Amniotic epithelial cell (primary cell): ENCODE measurements around the gene TAB2.

ENCODE experiments used
- DNase-seq: peaks from one replicate; pipeline ENCODE4 v3.0.0-alpha.2; 2010; ENCODE audit warnings: low read depth

TAB2 gene

DNA sequence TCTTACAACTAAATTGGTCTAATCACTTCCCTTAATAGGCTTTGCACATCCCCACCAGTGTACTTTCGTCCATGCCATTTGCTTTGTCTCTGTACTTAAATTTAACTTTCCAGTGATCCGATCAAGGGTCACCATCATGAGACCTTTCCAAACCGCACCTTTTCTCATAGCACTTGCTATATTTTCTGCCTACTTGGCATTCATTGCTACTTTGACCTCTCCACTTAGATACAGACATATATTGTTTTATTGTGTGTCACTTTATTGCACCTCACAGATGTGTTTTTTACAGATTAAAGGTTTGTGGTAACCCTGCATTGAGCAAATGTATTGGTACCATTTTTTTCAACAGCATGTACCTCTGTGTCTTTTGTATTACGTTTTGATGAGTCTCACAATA is 97.3 kb downstream of the TAB2 start:
- no peak for DNase-seq

GRCh38 chr6:149419696-149420404 is 102.3 kb downstream of the TAB2 start:
- no peak for DNase-seq

DNA sequence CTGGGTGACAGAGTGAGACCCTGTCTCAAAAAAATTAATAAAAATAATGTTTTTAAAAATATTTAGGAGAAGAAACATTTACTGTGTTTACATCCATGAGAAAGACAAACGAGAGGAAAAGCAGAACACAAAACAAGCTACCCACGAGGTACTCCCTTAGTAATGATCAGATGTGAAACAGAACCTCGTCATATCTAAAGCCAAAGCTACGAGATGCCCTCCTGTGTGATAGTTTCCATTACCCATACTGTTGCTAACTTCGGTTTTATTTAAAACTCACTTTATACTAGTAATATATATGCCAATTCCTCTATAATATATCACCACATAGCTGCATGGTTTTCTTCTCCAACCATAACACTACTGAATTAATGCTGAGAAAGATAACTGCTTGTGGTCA is 103.6 kb downstream of the TAB2 start:
- DNase-seq, result no peak

DNA sequence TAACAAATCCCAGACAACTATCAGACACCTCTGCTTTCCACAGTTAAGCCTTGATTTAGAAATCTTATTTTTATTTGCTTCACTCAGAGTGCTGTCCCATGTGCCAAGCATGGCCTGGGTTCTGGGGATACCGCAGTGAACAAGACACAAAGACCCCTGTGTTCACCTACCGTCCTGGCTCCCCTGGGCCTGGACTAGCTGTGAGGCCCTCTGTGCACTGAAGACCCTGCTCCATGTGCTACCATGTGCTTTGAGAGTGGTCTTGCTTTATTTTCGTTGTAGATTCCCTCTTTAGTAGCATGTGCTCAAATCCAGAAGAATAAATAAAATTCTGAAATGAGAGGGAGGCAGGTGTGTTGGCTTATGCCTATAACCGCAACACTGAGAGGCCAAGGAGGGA is 105.1 kb downstream of the TAB2 start:
- no peak for DNase-seq

DNA sequence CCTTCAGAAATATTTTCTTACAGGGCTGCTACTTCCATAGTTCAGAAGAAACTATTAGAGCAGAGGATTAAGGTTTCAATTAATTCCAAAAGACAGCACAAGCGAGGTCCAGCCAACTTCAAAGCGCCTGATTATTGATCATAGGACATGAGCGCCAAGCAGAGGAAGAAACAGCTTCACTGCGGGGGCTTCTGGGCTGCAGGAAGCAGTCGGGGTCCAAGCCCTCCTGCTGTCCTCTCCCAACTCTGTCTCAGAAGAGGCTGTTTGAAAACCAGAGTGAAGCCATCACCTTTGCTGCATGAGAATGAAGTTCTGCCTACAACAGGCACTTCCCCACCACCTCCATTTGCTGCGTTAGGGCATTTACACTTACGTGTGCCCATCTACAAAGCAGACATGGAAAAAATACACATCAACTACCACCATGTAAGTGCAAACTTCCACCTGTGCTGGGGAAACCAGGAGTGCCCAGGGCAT is 106.5 kb downstream of the TAB2 start:
- no peak for DNase-seq

- DNase-seq, result no peak
These were observed 107.7 kb downstream of the TAB2 start for GRCh38 chr6:149425224-149425623.

DNA sequence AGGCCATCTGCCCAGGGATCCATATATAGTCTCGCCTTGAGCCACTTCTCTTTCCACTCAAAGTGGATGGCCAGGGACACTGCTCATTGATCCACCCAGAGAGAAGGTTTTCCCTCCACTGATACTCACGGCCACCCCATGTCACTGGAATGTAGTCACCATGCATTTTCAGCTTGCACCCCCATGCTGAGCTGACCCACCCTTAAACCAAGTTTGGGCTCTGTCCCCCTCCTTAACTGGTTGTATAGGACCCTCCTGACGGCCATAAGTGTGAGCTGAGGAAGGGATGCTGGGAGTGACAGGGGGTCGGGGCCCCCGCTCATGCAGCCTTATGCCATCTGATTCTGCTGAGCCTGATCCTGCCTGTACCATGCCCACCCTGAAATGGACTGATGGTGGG is 108.2 kb downstream of the TAB2 start:
- DNase-seq, result no peak

DNA sequence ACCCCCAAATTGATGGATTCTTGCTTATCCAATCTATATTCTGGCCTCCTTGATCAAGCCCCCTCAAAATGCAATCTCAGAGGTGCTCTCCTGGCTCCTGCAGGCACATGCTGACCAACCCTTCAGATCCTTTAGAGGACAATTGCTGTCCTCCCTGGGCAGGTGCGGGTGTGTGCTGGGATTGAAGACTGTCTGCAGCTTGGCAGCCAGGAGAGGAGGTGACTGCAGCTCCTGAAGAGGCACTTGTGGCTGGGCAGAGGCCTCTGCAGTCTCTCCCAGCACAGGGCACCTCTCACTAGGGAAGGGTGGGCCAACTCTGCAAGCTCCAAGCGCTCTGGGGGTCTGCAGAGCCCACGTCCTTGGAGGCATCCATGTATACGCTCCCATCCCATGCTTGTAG is 111.1 kb downstream of the TAB2 start:
- DNase-seq, result no peak

- no peak for DNase-seq
These were observed 112.2 kb downstream of the TAB2 start for GRCh38 chr6:149429427-149430360.

- DNase-seq, result peak; percentile 55
These were observed 114.6 kb downstream of the TAB2 start for GRCh38 chr6:149431905-149432775.

- DNase-seq, result no peak
These were observed 115.9 kb downstream of the TAB2 start for GRCh38 chr6:149433405-149433804.

DNA sequence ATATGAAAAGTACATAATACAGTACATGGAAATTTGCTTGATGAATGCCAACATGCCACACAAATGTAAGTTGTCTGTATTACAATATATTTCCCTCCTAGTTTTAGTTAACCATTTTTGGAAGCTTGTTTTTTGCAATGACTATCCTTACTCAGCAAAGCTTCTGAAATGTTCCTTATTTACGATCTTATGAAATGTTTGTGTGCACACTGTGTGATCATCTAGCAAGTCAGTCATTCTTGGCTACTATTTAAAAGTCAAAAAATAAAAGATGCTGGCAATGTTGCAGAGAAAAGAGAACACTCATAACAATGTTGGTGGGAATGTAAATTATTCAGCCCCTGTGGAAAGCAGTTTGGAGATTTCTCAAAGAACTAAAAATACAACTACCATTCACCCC is 116.4 kb downstream of the TAB2 start:
- no peak for DNase-seq

DNA sequence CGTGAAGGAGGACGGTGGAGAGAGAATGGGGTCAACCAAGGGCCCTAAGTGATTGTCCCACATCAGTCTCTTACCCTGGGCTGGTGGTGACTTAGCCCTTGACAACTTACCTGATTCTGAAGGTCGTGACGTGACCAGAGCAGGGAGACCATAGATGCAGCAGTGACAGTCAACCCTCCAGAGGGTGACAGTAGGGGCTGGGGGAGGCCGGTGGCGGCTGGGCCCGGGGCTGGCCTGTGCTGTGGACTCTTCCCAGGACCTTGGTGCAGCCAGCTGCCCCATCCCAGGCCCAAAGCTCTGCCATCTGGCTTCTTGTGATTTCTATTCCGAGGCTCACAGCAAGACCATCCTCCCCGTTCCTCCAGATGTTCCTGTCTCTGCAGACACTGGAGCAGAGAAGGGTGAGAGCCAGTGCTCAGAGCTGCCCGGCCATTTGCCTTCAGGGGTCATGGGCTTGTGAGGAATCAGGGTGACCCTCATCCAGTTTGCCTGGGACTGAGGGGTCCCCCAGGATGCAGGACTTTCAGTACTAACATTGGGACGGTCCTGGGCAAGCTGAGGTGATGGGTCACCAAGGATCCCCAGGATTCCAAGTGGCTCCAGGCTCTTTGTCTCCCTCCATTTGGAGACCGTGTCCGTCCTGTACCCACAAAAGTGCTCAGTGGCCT is 118.5 kb downstream of the TAB2 start:
- no peak for DNase-seq

DNA sequence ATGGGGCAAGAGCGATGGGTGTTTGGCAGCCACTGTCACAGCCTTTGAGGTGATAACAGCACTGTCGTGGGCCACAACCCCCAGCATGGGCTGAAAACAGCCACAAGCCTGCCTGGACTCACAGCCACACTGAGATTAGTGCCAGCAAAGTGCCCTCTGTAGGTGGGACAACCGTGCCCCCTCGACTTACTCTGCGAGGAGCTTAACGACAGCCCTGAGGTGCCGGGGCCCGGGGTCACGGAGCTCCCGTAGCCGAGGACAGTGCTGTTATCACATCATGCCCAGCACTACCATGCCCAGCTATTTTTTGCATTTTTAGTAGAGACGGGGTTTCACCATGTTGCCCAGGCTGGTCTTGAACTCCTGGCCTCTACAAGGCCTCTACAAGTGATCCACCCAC is 119.1 kb downstream of the TAB2 start:
- DNase-seq, result no peak

DNA sequence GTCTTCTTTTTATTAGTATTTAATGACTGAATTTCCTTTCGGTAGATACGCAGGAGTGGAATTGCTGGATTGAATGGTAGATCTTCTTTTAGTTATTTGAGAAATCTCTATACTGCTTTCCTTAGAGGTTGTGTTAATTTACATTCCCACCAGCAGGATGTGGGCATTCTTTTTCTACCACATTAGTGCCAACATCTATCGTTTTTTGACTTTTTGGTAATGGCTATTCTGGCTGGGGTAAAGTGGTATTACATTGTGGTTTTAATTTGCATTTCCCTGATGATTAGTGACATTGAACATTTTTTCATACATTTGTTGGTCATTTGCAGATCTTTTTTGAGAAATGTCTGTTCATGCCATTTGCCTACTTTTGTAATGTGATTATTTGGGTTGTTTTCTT is 119.7 kb downstream of the TAB2 start:
- DNase-seq, result no peak

GRCh38 chr6:149438855-149439254 is 121.3 kb downstream of the TAB2 start:
- no peak for DNase-seq

DNA sequence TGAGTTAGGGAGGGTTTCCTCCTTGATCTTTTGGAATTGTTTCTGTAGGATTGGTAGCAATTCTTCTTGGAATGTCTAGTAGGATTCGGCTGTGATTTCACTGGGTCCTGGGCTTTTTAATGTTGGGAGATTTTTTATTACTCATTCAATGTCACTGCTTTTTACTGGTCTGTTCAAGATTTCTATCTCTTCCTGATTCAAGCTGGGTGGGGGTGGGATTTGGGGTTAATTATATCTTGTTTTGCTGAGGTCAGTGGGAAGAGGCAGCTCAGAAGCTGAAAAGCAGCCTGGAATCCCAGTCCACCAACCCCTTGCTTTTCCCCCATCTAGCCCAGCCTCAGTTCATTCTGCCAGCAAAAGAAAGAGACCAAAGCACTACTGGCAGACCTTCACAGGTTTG is 122.1 kb downstream of the TAB2 start:
- DNase-seq, result no peak

DNA sequence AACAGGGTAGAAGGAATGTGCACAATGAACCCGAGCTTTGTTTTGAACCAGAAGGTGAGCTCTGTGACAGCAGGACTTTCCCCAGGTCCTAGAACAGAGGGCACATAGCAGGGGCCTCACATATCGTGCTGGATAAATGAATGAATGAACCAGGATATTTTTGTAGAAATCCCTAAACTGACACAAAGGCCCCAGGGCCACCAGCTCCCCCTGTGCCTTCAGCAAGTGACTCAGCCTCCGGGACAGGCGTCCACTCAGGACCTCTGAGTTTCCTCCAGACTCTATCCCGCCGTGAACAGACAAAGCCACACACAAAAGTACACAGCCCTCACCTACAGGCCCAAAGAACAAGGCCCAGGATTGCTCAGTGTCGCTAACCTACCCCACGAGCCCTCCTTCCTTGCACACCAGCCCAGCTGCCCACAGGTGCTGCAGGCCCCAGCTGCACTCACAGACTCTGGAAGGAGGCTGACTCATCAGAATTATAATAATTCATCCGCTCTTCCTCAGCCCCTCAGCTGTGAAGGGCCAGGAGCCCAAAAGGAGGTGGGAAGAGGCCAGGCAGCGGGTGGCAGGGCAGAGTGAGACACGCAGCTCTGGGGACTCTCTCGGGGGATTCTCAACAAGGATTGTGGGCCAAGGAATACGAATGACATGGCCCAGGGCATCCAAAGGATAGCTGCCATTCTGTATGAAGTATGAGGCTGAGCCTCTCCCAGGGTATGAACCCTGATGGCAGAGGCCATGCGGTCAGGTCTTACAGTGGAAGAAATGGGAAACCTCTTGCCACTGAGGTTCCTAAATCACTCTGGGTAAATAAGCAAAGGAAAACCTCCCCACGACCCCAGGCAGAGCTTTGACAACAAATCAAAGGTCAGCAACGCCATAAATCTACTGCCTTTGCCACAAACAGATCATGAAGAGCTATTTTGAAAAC is 123.5 kb downstream of the TAB2 start:
- peak; percentile 24 for DNase-seq

- no peak for DNase-seq
These were observed 124.2 kb downstream of the TAB2 start for GRCh38 chr6:149441740-149442139.

- peak; percentile 65 for DNase-seq
These were observed 126.1 kb downstream of the TAB2 start for GRCh38 chr6:149443411-149444181.
